RWPE2 (cell line): ENCODE results near the gene INSRR.

Experiments
- ATAC-seq: fragments of 200-7000 bp; cut with Tn5 transposase; 3 replicates; pipeline ENCODE4 v1.9.1; 2021; ENCODE audit warnings: low read depth
- DNase-seq: peaks from one replicate; pipeline ENCODE4 v3.0.0-alpha.2; 2020; ENCODE audit warnings: low spot score
- H3K27ac ChIP-seq: fragments of 450-650 bp; 2 replicates; pipeline ENCODE4 v1.5.1; 2017; ENCODE audit warnings: mild to moderate bottlenecking; ENCODE audit not compliant: poor library complexity, severe bottlenecking
- H3K27me3 ChIP-seq: fragments of 250-450 bp; sonication (Bioruptor Pico); 2 replicates; pipeline ENCODE4 v1.5.1; 2021; ENCODE audit warnings: mild to moderate bottlenecking, moderate library complexity; ENCODE audit not compliant: insufficient read depth, poor library complexity, severe bottlenecking
- H3K36me3 ChIP-seq: fragments of 250-450 bp; sonication (Bioruptor Pico); 2 replicates; pipeline ENCODE4 v1.5.1; 2020; ENCODE audit warnings: low read depth, mild to moderate bottlenecking, moderate library complexity
- H3K4me1 ChIP-seq: fragments of 250-450 bp; sonication (Bioruptor Pico); 2 replicates; pipeline ENCODE4 v1.5.1; 2021; ENCODE audit warnings: mild to moderate bottlenecking, moderate library complexity; ENCODE audit not compliant: insufficient read depth, poor library complexity, severe bottlenecking
- H3K4me3 ChIP-seq: fragments of 250-450 bp; sonication (Bioruptor Pico); 2 replicates; pipeline ENCODE4 v1.5.1; 2021; ENCODE audit warnings: mild to moderate bottlenecking, moderate library complexity; ENCODE audit not compliant: severe bottlenecking
- H3K9me3 ChIP-seq: fragments of 250-450 bp; sonication (Bioruptor Pico); 2 replicates; pipeline ENCODE4 v1.5.1; 2021; ENCODE audit warnings: mild to moderate bottlenecking, moderate library complexity; ENCODE audit not compliant: severe bottlenecking
- TF ChIP-seq, protein P1 (sequence below): fragments of 450-650 bp; IDR thresholded peaks from one replicate; pipeline ENCODE4 v1.5.1; 2017; ENCODE audit warnings: mild to moderate bottlenecking, moderate library complexity; ENCODE audit not compliant: poor library complexity, severe bottlenecking

Gene INSRR

DNA sequence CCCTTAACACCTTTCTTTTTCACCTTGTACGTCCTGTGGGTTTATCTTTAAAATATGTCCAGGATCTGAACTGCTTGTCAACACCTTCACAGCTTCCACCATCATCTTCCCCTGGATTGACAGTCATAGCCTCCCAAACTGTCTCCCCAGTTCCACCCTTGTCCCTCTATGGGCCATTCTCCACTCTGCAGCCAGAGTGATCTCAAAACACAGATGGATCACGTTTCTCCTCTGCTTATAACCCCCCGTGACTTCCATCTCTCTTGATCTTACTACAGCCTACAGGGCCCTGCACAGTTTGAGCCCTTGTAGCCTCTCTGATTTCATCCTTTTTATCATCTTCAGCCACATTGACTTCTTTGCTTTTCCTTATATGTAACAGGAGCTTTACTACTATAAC lies 4.3 kb downstream of the INSRR start:
- TF ChIP-seq, protein P1, sequence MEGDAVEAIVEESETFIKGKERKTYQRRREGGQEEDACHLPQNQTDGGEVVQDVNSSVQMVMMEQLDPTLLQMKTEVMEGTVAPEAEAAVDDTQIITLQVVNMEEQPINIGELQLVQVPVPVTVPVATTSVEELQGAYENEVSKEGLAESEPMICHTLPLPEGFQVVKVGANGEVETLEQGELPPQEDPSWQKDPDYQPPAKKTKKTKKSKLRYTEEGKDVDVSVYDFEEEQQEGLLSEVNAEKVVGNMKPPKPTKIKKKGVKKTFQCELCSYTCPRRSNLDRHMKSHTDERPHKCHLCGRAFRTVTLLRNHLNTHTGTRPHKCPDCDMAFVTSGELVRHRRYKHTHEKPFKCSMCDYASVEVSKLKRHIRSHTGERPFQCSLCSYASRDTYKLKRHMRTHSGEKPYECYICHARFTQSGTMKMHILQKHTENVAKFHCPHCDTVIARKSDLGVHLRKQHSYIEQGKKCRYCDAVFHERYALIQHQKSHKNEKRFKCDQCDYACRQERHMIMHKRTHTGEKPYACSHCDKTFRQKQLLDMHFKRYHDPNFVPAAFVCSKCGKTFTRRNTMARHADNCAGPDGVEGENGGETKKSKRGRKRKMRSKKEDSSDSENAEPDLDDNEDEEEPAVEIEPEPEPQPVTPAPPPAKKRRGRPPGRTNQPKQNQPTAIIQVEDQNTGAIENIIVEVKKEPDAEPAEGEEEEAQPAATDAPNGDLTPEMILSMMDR = no peak
- ATAC-seq = no peak
- no peak overlapping the region for H3K27ac ChIP-seq
- DNase-seq = no peak
- peaks cover 15% of the 10 kb centered on the region for H3K27me3 ChIP-seq
- H3K36me3 ChIP-seq = no peaks in the 10 kb centered on the region
- no peaks in the 10 kb centered on the region for H3K4me1 ChIP-seq
- H3K9me3 ChIP-seq = no peaks in the 10 kb centered on the region
- H3K4me3 ChIP-seq = no peak overlapping the region

DNA sequence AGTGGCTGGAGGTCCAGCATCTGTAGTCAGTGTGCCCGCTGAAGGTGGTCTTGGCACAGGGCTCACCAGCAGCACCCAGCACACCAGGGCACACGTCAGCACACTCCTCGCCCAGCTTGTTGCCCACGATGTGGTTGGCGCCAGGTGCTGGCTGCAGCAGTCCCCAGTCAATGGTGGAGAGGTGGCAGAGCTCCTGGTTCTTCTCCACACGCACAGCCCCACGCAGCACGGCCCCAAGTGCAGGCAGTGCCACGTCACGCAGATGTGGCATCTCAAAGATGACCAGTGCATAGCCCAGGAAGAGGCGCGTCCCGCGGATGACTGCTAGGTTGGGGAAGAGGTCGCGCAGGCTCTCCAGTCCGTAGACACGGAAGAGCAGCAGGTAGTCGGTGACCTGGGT lies 5.2 kb downstream of the INSRR start:
- Histone ChIP-seq H3K27ac (no peak overlapping the region), H3K27me3 (peaks cover 6% of the 10 kb centered on the region), H3K4me1 (no peaks in the 10 kb centered on the region), H3K36me3 (no peaks in the 10 kb centered on the region), H3K9me3 (no peaks in the 10 kb centered on the region), H3K4me3 (no peak overlapping the region)
- no peak for DNase-seq
- TF ChIP-seq, protein P1 = no peak
- ATAC-seq = no peak

DNA sequence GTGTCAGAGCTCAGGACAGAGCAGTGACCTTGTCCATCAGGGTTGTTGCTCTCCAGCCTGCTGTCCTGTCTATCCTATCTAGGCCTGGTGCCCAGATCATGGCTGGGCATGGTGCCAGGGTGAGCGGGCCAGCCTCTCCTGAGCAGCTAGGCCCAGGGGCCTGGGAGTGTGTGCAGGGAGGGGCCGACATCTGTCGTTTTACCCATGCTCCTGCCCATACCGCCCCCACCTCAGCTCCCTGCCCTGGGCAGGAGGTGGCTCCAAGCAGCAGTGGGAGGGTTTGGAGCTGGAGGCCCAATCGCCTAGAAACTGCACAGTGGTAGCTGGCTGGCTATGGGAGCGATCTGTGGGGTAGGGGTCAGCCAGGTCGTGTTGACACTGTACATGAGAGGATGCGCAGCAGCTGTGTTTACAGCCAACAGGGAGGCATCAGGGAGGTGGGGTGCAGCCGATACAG lies 6.5 kb downstream of the INSRR start:
- TF ChIP-seq, protein P1 = no peak
- Histone ChIP-seq H3K4me3 (no peak overlapping the region), H3K4me1 (no peaks in the 10 kb centered on the region), H3K9me3 (no peaks in the 10 kb centered on the region), H3K27ac (no peak overlapping the region), H3K27me3 (no peaks in the 10 kb centered on the region), H3K36me3 (no peaks in the 10 kb centered on the region)
- DNase-seq = no peak
- no peak for ATAC-seq

DNA sequence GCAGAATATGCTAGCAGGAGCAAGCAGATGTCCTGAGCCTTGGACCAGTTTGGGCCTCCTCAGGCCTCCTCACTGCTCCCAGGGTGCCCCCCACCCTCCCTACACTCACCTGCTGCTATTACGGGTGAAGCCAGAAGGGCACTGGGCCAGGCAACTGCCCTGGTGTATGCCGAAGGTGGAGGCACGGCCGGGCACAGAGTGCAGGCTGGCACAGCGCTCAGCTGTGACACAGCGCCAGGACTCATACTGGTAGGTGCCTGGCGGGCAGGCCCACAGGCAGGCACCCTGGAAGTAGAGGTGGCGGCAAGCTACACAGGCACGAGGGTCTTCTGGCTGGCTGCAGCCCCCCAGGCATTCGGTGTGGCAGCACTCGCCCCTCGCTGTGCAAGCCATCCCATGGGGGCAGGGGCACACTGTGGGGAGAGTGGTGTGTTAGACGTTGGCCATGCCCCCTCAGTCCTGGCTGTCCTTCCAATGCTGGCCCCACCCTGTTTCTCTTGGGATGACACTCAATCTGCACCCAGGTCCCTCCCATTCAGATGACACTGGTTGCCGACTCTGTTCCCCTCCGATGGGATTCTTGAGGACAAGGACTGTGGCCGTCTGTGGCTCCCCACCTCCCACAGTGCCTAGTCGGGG lies 7.0 kb downstream of the INSRR start:
- Histone ChIP-seq H3K4me3 (no peak overlapping the region), H3K27me3 (no peaks in the 10 kb centered on the region), H3K4me1 (no peaks in the 10 kb centered on the region), H3K9me3 (no peaks in the 10 kb centered on the region), H3K27ac (no peak overlapping the region), H3K36me3 (no peaks in the 10 kb centered on the region)
- TF ChIP-seq, protein P1 = no peak
- ATAC-seq (no peak), DNase-seq (no peak)

DNA sequence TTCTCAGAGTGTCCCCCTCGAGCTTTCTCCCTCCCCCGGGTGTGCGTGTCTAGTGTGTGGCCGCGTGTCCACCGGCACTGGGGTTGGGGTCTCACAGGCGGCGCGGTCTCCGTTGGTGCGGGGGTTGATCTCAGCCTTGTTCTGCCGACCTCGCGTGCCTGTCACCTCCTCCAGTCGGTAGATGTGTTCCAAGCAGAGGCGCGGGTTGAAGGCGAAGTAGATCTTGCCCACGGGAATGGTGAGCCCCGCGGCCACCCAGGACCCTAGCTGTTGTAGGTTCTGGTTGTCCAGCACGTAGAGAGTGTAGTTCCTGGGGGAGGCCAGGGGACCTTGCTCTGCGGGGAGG lies 9.8 kb downstream of the INSRR start:
- H3K4me3 ChIP-seq = no peak overlapping the region
- no peak overlapping the region for H3K27ac ChIP-seq
- TF ChIP-seq, protein P1 = no peak
- DNase-seq (no peak), ATAC-seq (no peak)
- no peaks in the 10 kb centered on the region for H3K36me3 ChIP-seq
- H3K9me3 ChIP-seq = no peaks in the 10 kb centered on the region
- no peaks in the 10 kb centered on the region for H3K4me1 ChIP-seq
- H3K27me3 ChIP-seq = no peaks in the 10 kb centered on the region
